ENCODE results near the gene CDH5.

CDH5 gene

DNA sequence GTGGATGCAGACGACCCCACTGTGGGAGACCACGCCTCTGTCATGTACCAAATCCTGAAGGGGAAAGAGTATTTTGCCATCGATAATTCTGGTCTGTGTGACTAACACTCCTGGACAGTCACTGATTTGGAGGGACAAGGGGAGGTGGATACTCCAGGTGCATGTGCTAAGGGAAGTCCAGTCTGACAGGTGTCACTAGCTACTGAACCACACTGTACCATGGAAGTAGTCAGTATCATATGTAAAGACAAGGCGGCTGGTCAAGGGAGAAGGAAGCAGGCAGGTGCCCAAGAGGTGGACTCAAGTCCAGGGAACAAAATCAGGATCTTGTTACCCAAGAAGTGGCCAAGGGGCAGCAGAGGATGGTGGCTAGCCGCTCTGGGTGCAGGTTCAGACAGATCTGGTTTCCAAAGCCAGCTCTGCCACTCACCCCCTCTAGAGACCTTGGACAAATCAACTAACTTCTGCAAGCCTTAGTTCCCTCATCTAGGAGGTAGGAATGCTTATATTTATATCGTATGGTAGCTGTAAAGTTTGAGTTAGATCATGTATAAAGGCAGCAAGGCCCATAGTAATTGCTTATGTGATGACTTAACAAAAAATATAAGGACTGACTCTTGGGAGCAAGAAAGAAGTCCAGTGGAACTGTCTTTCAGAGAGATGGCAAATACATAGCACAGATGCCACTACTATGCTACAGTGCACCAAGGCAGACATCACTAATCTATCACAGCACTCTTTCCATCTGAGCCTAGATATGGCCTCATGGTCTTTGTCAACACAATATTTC, 22.1 kb downstream of the CDH5 start:
- no peak overlapping the region for H3K4me3 ChIP-seq (ENCODE audit: low read length in 2 of 2)
- no peak overlapping the region for H3K23ac ChIP-seq (ENCODE audit: low read depth, low read length, poor library complexity)
- no peak overlapping the region for H3K27ac ChIP-seq (replicated peaks; ENCODE audit: low read length)
- H2BK5ac ChIP-seq (ENCODE audit: low read length): peak overlapping the region; percentile 2
- no peak overlapping the region for H3K9ac ChIP-seq (ENCODE audit: low read depth, low read length, poor library complexity)
- H3K4me2 ChIP-seq (ENCODE audit: insufficient read depth, low read length, poor library complexity, severe bottlenecking): no peak overlapping the region
- no peak overlapping the region for H4K8ac ChIP-seq (ENCODE audit: low read depth, low read length)
- WGBS, 2 donors (ENCODE audit: extremely low coverage in 2 of 2, insufficient read length in 2 of 2, insufficient replicate concordance in 1 of 2): no CpG with 5 or more reads among the region's 6 CpGs
- H3K18ac ChIP-seq (ENCODE audit: low read length): no peak overlapping the region
- H2AK5ac ChIP-seq (ENCODE audit: low read depth, low read length): no peak overlapping the region
- H2BK15ac ChIP-seq (ENCODE audit: low read length): no peak overlapping the region
- no peaks in the 10 kb centered on the region for H3K36me3 ChIP-seq (replicated peaks in 1 of 2; ENCODE audit: control insufficient read depth in 2 of 2, insufficient read depth in 2 of 2, low read length in 2 of 2)
- no peak overlapping the region for H2BK120ac ChIP-seq (ENCODE audit: low read depth, low read length)
- peaks cover 0 to 1% of the 10 kb centered on the region in 2 donors for H3K4me1 ChIP-seq (ENCODE audit: control insufficient read depth in 2 of 2, insufficient read depth in 1 of 2, low read depth in 1 of 2, low read length in 2 of 2)
- H3K14ac ChIP-seq (ENCODE audit: low read length): no peak overlapping the region
- H3K27me3 ChIP-seq (ENCODE audit: control insufficient read depth in 3 of 3, insufficient read depth in 3 of 3, low read depth in 1 of 3, low read length in 3 of 3): peaks cover 0 to under 1% (median 0%) of the 10 kb centered on the region in 3 experiments
- H3K4ac ChIP-seq (ENCODE audit: low read length): no peak overlapping the region
- H4K91ac ChIP-seq (ENCODE audit: low read depth, low read length, poor library complexity): no peak overlapping the region
- H3K9me3 ChIP-seq (replicated peaks in 1 of 2; ENCODE audit: control insufficient read depth in 2 of 2, insufficient read depth in 1 of 2, low read depth in 1 of 2, low read length in 2 of 2): no peaks in the 10 kb centered on the region
- no peak overlapping the region for H2AFZ ChIP-seq (ENCODE audit: low read length)
- no peak overlapping the region for H2BK12ac ChIP-seq (ENCODE audit: low read length)
- no peak for DNase-seq (ENCODE audit: low spot score)
- H3K79me1 ChIP-seq (ENCODE audit: low read depth, low read length): no peaks in the 10 kb centered on the region

DNA sequence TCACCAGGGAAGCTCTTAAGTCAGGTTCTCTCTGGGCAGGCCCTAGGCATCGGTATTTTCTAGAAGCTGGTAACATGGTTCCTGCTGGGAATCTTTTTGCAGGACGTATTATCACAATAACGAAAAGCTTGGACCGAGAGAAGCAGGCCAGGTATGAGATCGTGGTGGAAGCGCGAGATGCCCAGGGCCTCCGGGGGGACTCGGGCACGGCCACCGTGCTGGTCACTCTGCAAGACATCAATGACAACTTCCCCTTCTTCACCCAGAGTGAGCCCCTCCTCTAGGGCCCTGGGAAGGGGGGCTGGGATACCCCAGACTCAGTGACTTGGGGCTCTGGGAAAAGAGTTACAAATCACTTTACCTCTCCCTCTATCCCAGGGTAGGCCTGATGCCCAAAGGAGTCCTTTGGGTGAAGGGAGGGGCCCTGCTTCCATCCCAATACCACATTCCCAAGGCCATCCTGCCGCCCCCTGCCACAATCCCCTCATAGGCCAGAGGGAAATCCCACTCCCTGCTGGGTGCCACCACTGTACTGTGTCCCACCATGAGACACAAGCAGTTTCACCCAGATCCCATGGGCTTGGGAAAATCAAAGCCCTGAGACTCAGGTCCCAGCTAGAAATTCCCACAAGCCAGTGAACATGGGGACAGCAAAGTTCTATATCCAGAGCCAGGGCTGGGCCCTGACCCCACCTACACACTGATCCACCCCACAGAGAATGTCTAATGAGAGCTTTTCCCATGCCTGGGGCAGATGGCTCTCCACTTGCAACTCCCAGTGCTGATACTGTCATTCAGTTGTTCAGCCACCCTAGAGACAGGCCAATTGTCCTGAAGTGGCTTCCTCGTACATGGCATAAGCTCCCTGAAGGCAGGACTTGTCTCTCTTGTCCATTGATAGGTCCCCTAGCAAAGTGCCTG, 23.0 kb downstream of the CDH5 start:
- Histone ChIP-seq H3K4me2 (ENCODE audit: insufficient read depth, low read length, poor library complexity, severe bottlenecking) (no peak overlapping the region), H4K8ac (ENCODE audit: low read depth, low read length) (no peak overlapping the region), H4K91ac (ENCODE audit: low read depth, low read length, poor library complexity) (no peak overlapping the region), H2BK5ac (ENCODE audit: low read length) (no peak overlapping the region), H3K18ac (ENCODE audit: low read length) (peak overlapping the region; percentile 21), H3K4ac (ENCODE audit: low read length) (no peak overlapping the region), H3K14ac (ENCODE audit: low read length) (no peak overlapping the region), H3K4me1 (ENCODE audit: control insufficient read depth in 2 of 2, insufficient read depth in 1 of 2, low read depth in 1 of 2, low read length in 2 of 2) (no peaks in the 10 kb centered on the region), H2AK5ac (ENCODE audit: low read depth, low read length) (no peak overlapping the region), H3K9me3 (replicated peaks in 1 of 2; ENCODE audit: control insufficient read depth in 2 of 2, insufficient read depth in 1 of 2, low read depth in 1 of 2, low read length in 2 of 2) (no peaks in the 10 kb centered on the region), H3K4me3 (ENCODE audit: low read length in 2 of 2) (no peak overlapping the region), H3K9ac (ENCODE audit: low read depth, low read length, poor library complexity) (no peak overlapping the region), H3K27ac (replicated peaks; ENCODE audit: low read length) (no peak overlapping the region), H3K36me3 (replicated peaks in 1 of 2; ENCODE audit: control insufficient read depth in 2 of 2, insufficient read depth in 2 of 2, low read length in 2 of 2) (no peaks in the 10 kb centered on the region), H3K23ac (ENCODE audit: low read depth, low read length, poor library complexity) (no peak overlapping the region), H3K79me1 (ENCODE audit: low read depth, low read length) (no peaks in the 10 kb centered on the region), H3K27me3 (ENCODE audit: control insufficient read depth in 3 of 3, insufficient read depth in 3 of 3, low read depth in 1 of 3, low read length in 3 of 3) (no peaks in the 10 kb centered on the region), H2BK15ac (ENCODE audit: low read length) (no peak overlapping the region), H2BK120ac (ENCODE audit: low read depth, low read length) (no peak overlapping the region), H2AFZ (ENCODE audit: low read length) (no peak overlapping the region), H2BK12ac (ENCODE audit: low read length) (no peak overlapping the region)
- WGBS, 2 donors (ENCODE audit: extremely low coverage in 2 of 2, insufficient read length in 2 of 2, insufficient replicate concordance in 1 of 2): no CpG with 5 or more reads among the region's 13 CpGs
- no peak for DNase-seq (ENCODE audit: low spot score)

DNA sequence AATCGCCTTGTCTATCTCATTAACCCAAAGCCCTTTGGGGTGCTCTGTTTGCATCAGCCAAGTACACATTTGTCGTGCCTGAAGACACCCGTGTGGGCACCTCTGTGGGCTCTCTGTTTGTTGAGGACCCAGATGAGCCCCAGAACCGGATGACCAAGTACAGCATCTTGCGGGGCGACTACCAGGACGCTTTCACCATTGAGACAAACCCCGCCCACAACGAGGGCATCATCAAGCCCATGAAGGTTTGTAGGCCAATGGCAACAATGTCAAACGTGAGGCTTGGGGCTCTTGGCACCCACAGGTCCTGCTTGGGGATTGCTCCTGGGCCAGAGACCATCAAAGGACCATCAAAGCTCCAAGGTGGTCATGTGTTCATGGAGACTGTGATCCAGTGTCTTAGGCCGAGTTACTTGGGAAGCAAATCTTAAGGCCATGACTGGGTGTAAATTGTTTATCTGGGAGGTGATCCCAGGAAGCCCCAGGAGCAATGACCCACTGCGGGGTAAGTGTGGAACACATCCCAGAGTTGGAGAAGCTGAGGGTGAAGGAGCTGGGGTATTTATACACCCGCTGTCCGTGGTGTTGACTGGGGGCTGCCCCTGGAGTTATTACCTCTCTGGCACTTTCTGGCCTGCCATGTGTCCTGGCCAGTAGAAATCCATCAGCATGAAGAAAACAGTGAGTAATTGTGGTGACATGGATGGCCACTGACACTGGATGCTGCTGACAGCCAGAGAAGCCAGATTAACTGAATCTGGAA, 24.0 kb downstream of the CDH5 start:
- Histone ChIP-seq H3K4me3 (ENCODE audit: low read length in 2 of 2) (no peak overlapping the region), H3K27ac (replicated peaks; ENCODE audit: low read length) (no peak overlapping the region), H3K79me1 (ENCODE audit: low read depth, low read length) (no peaks in the 10 kb centered on the region), H4K91ac (ENCODE audit: low read depth, low read length, poor library complexity) (no peak overlapping the region), H3K27me3 (ENCODE audit: control insufficient read depth in 3 of 3, insufficient read depth in 3 of 3, low read depth in 1 of 3, low read length in 3 of 3) (no peaks in the 10 kb centered on the region), H3K14ac (ENCODE audit: low read length) (no peak overlapping the region), H3K9ac (ENCODE audit: low read depth, low read length, poor library complexity) (no peak overlapping the region), H3K4ac (ENCODE audit: low read length) (no peak overlapping the region), H3K4me1 (ENCODE audit: control insufficient read depth in 2 of 2, insufficient read depth in 1 of 2, low read depth in 1 of 2, low read length in 2 of 2) (no peaks in the 10 kb centered on the region), H2BK5ac (ENCODE audit: low read length) (no peak overlapping the region), H3K18ac (ENCODE audit: low read length) (no peak overlapping the region), H4K8ac (ENCODE audit: low read depth, low read length) (no peak overlapping the region), H2BK15ac (ENCODE audit: low read length) (no peak overlapping the region), H3K23ac (ENCODE audit: low read depth, low read length, poor library complexity) (no peak overlapping the region), H2AK5ac (ENCODE audit: low read depth, low read length) (no peak overlapping the region), H3K36me3 (replicated peaks in 1 of 2; ENCODE audit: control insufficient read depth in 2 of 2, insufficient read depth in 2 of 2, low read length in 2 of 2) (no peaks in the 10 kb centered on the region), H3K4me2 (ENCODE audit: insufficient read depth, low read length, poor library complexity, severe bottlenecking) (no peak overlapping the region), H2BK12ac (ENCODE audit: low read length) (no peak overlapping the region), H3K9me3 (replicated peaks in 1 of 2; ENCODE audit: control insufficient read depth in 2 of 2, insufficient read depth in 1 of 2, low read depth in 1 of 2, low read length in 2 of 2) (no peaks in the 10 kb centered on the region), H2BK120ac (ENCODE audit: low read depth, low read length) (no peak overlapping the region), H2AFZ (ENCODE audit: low read length) (no peak overlapping the region)
- WGBS, 2 donors (ENCODE audit: extremely low coverage in 2 of 2, insufficient read length in 2 of 2, insufficient replicate concordance in 1 of 2): no CpG with 5 or more reads among the region's 14 CpGs
- DNase-seq (ENCODE audit: low spot score): no peak

Measured in neuronal stem cell (in vitro differentiated cells).